AG20443 (cell line): ENCODE measurements around the gene ANKRD18B.
"Not testable (repeated sequence)": the region's sequence is repeated elsewhere in the genome, so short reads cannot be mapped to it uniquely, and the experiment has no call there.

Experiments used
- DNase-seq: peaks from one replicate; pipeline ENCODE4 v3.0.0; 2012; ENCODE audit warnings: low spot score, mixed read lengths

Gene ANKRD18B

GRCh38 chr9:33533958-33534357, 9.9 kb downstream of the ANKRD18B start:
- not testable (repeated sequence) for DNase-seq

DNA sequence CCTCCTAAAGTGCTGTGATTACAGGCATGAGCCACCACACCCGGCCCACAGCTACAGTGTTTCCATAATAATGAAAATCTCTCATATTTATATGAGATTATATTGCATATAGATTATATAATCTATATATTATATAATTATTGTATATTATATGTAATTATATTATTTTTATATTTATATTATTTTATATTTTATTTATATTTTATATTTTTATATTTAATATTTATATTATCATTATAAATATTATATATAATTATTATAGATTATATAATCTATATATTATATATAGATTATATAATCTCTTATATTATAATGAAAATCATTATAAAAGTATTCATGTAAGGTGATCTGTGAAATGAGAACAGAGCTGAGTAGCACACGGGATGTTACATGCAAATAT, 11.5 kb downstream of the ANKRD18B start:
- no peak for DNase-seq

DNA sequence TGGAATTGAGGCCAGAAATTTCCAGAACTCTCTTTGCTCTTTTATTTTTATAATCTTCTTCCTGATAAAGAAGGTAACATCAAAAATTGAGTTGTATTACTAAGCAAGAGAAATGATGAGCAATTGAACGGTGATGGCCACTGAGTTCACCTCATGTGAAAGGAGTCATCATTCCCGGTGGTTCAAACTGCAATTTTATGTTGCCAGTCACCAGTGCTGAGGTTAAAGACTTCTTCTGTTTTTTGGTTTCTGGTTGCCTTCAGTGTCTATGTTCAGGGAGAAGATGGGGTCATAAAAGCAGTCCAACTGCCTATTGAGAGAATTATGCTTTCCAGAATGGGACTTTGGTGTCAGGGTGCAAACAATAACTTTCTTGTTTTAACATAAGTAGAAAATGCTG, 19.4 kb downstream of the ANKRD18B start:
- not testable (repeated sequence) for DNase-seq

GRCh38 chr9:33545715-33546114, 21.7 kb downstream of the ANKRD18B start:
- DNase-seq = not testable (repeated sequence)

GRCh38 chr9:33548816-33549215, 24.8 kb downstream of the ANKRD18B start:
- not testable (repeated sequence) for DNase-seq

GRCh38 chr9:33549418-33549817, 25.4 kb downstream of the ANKRD18B start:
- not testable (repeated sequence) for DNase-seq

- DNase-seq = not testable (repeated sequence)
Measured at GRCh38 chr9:33551183-33551582, 27.1 kb downstream of the ANKRD18B start.

- DNase-seq = not testable (repeated sequence)
Measured at GRCh38 chr9:33552315-33552725, 28.3 kb downstream of the ANKRD18B start.

DNA sequence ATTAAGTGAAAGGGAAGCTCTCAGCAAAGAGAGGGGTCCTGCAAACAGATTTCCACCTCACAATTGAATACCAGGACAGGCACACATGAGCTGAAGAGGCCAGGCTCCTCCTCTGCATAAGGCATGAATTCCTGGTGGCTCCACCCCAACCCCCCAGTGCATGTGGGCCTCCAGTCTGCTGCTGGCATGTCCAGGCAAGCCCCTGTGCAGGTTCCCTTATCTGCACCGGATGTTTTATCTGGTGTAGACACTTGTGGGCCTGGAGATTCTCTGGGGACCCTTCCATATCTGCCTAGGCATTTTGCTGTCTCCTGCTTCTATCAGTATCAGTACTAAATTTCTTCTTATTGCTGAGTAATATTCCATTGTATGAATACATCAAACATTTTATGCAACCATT, 36.2 kb downstream of the ANKRD18B start:
- not testable (repeated sequence) for DNase-seq

DNA sequence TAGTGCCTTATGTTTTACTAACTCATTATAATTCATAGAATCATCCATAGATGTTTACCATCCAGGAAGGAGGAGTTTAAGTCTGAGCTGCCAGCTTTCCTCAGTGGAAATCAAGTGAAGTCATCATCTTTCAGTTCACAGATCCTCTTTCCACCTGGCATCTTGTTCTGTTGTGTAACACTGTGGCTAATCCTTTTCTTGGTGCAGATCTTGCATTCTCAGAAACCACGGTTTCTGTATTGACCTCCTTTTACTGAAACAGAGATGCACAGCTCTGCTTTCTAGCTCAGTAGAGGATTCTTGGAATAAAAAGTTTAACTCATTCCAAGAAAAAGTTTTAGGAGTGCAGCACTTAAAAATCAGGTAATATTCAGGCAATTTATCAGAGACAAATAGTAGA, 38.1 kb downstream of the ANKRD18B start:
- not testable (repeated sequence) for DNase-seq

GRCh38 chr9:33567776-33568175, 43.7 kb downstream of the ANKRD18B start:
- DNase-seq = not testable (repeated sequence)

- not testable (repeated sequence) for DNase-seq
Measured at GRCh38 chr9:33577786-33578185, 53.7 kb downstream of the ANKRD18B start.

- DNase-seq = not testable (repeated sequence)
Measured at GRCh38 chr9:33579996-33580395, 55.9 kb downstream of the ANKRD18B start.

DNA sequence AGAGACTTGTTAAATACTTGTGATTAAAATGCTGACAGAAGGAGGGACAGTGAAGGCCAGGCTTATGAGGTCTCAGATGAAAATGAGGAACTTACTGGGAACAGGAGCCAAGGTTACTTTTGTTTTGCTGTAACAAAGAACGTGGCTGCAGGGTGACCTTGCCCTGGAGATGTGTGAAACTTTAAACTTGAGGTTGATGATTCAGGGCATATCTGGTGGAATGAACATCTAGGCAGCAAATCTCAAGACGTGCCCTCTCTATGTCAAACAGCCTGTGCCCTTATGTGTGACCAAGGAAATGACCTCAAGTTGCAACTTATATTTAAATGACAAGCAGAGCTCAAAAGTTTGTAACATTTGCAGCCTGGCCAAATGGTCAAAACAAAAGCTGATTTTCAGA, 58.6 kb downstream of the ANKRD18B start:
- DNase-seq = not testable (repeated sequence)

DNA sequence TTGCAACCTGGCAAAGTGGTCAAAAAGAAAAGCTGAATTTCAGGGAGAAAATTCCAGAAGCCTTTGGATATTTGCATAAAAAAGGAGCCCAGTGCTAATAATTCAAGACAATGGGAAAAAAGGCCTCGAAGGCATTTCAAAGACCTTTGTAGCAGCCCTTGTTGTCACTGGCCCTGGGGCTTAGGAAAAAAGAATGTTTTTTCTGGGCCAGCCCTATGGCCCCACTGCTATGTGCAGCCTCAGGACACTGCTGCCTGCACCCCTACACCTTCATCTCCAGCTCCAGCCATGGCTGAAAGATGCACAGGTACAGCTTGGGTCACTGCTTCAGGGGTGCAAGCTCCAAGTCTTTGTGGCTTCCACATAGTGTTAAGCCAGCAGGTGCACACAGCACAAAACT, 62.1 kb downstream of the ANKRD18B start:
- DNase-seq = not testable (repeated sequence)

- not testable (repeated sequence) for DNase-seq
Measured at GRCh38 chr9:33587799-33588198, 63.7 kb downstream of the ANKRD18B start.

DNA sequence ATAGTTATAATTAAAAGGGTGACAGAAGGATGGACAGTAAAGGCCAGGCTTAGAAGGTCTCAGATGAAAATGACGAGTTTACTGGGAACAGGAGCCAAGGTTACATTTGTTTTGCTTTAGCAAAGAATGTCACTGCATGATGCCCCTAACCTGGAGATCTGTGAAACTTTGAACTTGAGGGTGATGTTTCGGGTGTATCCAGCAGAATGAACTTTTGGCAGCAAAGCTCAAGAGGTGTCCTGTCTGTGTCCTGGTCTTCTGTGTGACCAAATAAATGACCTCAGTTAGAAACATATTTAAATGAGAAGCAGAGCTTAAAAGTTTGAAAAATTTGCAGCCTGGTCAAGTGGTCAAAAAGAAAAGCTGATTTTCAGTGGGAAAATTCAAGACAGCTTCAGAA, 64.8 kb downstream of the ANKRD18B start:
- DNase-seq = not testable (repeated sequence)

- DNase-seq = not testable (repeated sequence)
Measured at GRCh38 chr9:33590857-33591256, 66.8 kb downstream of the ANKRD18B start.

DNA sequence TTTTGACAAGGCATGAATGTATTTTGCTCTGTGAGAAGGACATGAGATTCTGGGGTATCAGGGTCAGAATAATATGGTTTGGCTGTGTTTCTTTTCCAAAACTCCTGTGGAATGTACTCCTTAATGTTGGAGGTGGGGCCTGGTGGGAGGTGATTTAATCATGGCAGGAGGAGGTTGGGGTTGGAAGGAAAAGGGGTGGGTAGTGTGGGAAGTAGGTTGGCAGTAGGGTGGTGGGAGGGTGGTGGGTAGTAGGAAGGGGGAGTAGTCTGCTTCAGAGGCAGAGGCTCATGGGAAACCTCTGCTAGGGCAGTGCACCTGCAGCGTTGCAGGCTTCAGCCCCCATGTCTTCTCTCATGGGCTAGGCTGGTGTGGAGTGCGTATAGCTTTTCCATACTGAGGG, 72.9 kb downstream of the ANKRD18B start:
- DNase-seq = not testable (repeated sequence)

- not testable (repeated sequence) for DNase-seq
Measured at GRCh38 chr9:33597386-33597785, 73.3 kb downstream of the ANKRD18B start.

DNA sequence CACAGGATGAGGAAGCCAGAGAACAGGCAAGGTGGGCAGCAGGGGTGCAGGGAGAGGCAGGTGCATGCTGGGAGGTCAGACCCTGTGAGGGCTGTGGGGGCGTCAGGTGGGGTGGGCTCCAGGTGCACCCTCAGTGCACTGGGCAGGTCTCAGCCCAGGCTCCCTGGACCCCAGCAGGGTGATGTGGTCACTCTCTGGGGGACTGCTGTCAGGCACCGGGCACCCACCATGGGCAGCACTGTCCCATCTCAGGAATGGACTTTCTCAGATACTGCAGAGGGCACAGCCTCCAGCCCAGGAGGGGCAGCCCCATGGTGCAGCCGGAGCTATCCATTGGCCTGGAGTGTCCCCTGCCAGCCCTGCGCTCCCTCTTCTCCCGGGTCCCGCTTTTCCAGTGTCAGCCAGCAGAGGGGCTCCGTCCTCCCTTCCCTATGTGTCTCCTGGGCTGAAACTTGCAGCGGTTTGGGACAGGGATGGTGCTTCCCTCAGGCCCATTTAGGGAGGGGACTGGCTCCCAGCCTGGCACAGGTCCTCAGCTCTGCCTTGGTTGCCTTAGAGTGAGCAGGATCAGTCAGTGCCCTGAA, 74.8 kb downstream of the ANKRD18B start:
- not testable (repeated sequence) for DNase-seq

- DNase-seq = not testable (repeated sequence)
Measured at GRCh38 chr9:33600911-33601310, 76.9 kb downstream of the ANKRD18B start.

GRCh38 chr9:33604249-33604648, 80.2 kb downstream of the ANKRD18B start:
- peak; percentile 48 for DNase-seq

DNA sequence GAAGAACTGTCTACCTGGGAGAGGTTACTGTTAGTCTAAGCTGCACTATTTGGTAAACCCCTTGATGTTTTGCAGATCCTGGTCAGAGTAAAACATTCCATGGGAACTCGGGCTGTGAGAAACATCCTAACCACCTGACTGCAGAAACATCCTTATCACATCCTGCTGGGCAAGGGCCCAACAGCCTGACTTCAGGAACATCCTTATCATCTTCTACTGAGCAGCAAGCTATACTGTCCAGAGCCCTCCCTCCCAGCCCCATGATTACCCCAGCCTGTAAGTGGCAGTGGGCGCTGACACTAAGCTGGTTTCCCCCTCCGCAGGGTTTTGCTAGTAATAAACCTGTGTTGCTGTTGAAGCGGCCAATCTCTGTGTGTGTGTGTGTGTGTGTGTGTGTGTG, 80.9 kb downstream of the ANKRD18B start:
- not testable (repeated sequence) for DNase-seq
